ENCODE data around the gene NFS1.

GRCh38 chr20:35714127-35714526 is 15.0 kb upstream of the NFS1 start:
- TF ChIP-seq CTCF (IDR thresholded peaks at IDR 0.05; ENCODE audit: low read depth, low read length) (no peak), EZH2phosphoT487 (IDR thresholded peaks at IDR 0.05; ENCODE audit: low read depth) (no peak)
